GM12864 (cell line): ENCODE measurements around the gene ETV4.
A peak's percentile ranks its signal among the peaks of the same experiment; 100 is the strongest.

ENCODE experiments used
- DNase-seq: peaks from one replicate; pipeline ENCODE4 v3.0.0-alpha.2; 2011; ENCODE audit warnings: low read depth
- H3K4me3 ChIP-seq: 2 replicates; pipeline ENCODE4 v1.5.1; 2011; ENCODE audit warnings: mild to moderate bottlenecking, low read depth, low read length, control low read depth
- TF ChIP-seq, protein P1 (sequence below): IDR thresholded peaks from 2 replicates; pipeline ENCODE4 v1.5.1; 2011; ENCODE audit warnings: low read depth, mild to moderate bottlenecking, moderate library complexity, low read length, control low read depth, inconsistent platforms; ENCODE audit errors: missing control alignments

Gene ETV4

DNA sequence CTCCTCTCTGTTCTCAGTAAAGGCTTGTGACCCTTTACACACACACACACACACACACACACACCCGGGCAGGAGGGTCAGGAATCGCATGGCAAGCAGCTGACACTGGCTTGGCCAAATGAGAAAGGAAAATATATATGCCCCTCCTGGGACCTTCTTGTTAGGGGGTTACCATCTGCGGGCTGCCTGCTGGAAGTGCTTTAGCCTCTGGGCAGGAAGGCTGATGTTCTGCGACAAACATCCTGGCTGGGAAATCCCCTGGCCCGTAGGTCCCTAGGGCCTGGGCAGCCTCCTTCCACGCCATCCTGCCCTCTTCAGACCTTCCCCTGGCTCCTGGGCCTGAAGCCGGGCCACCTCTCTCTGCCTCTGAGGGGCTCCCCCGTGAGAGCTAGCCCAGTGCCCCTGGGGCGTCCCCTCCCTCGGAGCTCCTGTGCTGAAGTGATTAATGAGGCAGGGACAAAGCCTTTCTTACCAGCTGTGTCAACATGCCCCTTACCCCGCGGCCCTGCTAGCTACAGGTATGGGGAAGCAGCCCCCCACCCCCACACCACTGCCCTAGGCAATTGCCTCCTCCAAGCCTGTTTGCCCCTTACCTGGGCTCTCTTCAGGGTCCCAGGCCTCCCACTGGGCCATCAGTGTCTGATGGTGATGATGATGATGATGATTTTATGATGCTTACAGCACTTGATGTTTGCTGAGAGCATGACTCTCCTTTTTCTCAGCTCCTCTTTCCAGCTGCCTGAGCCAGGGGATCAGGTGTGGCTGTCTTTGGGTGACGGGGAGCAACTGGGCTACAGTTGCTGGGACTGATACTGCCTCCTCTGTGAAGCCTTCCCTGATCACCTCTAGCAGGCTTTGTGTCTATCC, 32.8 kb upstream of the ETV4 start:
- peak; percentile 15 for DNase-seq

GRCh38 chr17:43578404-43578698, 32.2 kb upstream of the ETV4 start:
- TF ChIP-seq, protein P1, sequence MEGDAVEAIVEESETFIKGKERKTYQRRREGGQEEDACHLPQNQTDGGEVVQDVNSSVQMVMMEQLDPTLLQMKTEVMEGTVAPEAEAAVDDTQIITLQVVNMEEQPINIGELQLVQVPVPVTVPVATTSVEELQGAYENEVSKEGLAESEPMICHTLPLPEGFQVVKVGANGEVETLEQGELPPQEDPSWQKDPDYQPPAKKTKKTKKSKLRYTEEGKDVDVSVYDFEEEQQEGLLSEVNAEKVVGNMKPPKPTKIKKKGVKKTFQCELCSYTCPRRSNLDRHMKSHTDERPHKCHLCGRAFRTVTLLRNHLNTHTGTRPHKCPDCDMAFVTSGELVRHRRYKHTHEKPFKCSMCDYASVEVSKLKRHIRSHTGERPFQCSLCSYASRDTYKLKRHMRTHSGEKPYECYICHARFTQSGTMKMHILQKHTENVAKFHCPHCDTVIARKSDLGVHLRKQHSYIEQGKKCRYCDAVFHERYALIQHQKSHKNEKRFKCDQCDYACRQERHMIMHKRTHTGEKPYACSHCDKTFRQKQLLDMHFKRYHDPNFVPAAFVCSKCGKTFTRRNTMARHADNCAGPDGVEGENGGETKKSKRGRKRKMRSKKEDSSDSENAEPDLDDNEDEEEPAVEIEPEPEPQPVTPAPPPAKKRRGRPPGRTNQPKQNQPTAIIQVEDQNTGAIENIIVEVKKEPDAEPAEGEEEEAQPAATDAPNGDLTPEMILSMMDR: no peak
- no peak overlapping the region for H3K4me3 ChIP-seq
- no peak for DNase-seq

More for the DNA sequence above, 32.8 kb upstream of the ETV4 start:
- TF ChIP-seq, protein P1: no peak
- no peak overlapping the region for H3K4me3 ChIP-seq

- DNase-seq: no peak
- TF ChIP-seq, protein P1: no peak
These were observed 31.7 kb upstream of the ETV4 start for GRCh38 chr17:43577664-43578403.

DNA sequence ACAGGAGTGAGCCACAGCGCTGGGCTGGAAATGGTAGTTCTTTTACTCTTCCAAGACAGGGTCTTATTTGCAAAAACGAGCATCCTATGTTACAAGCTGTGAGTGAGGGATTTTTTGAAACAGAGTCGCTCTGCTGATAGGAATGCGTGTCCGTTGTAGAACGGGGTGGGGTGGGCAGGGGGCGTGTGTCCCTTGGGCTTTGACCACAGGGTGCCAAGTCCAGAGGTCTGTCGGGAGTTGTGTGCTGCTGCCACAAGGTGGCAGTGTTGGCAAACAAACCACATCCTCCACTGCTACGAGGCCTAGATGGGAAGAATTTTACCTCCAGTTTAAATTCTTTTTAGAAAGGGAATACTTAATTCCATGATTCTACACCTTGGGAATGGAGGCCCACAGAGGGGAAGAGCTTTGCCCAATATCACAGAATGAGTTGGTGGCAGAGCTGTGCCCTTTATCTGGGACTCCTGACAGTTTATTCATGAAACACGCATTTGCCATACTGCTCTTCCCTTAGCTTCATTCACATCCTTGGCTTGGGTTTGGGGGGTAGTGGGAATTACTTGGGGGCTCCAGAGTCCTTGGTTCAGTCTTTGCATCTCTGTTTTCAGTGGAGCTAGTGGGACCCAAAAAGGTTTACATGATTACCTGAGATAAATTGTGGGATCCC, 30.6 kb upstream of the ETV4 start:
- DNase-seq: peak; percentile 25
- TF ChIP-seq, protein P1: peak; percentile 85
- no peak overlapping the region for H3K4me3 ChIP-seq

More at GRCh38 chr17:43577664-43578403, 31.7 kb upstream of the ETV4 start:
- no peak overlapping the region for H3K4me3 ChIP-seq

DNA sequence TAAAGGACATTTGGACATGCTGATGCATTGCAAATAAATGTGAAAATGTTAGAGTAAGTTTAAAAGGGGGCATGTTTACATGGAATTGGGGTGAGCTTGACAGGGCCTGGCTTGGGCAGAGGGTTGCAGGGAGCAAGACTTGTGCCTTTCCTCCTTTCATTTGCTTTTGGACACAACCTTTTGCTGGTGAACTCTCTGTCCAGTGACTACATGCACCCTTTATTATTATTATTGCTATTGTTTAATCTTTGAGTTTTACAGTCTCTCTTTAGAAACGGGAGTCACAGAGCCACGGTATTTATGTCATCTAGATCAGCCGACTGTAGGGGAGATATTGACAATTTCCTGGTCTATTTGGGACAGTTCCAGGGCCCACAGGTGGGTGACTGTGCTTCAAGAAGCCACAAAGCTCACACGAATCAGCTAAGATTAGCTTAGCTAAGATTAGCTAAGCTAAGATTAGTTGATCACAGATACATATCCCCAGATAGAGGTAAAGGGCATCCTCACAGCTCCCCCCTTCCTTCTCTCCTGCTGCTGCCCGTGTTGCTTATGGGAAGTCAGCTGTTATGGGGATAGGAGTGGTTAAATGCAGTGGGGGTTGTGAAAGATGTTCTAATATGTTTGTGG, 28.9 kb upstream of the ETV4 start:
- DNase-seq: no peak
- H3K4me3 ChIP-seq: no peak overlapping the region
- TF ChIP-seq, protein P1: no peak

DNA sequence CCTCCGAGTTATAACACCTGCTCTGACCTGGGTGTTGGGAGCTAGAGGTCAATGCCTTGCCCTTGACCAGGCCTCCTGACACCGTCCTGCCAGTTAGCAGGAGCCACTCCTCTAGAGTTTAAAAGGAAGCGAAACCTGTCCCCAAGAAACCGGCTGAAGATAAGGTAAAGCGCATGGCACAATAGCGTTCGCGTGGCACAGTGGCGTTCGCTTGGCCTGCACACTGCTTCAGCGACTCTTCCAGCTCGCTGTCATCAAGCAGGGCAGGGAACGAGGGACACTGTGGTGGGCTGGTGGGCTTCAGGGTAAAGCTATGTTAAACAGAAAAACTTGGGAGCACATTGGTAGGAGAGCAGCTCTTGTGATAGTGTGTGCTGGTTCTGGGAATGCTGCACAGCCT, 28.2 kb upstream of the ETV4 start:
- TF ChIP-seq, protein P1: no peak
- DNase-seq: no peak
- no peak overlapping the region for H3K4me3 ChIP-seq
